Cardiac fibroblast (primary cell): ENCODE measurements around the gene FGF12.

Experiments used
- DNase-seq, 2 donors: peaks; one replicate each; pipeline versions ENCODE4 v3.0.0 to v3.0.0-alpha.2; 2010; ENCODE audit warnings: low read depth in 2 of 2
- H3K4me3 ChIP-seq, 2 donors: replicated peaks in 1 of 2; 1 replicate in 1 of 2; 2 replicates in 1 of 2; pipeline ENCODE4 v1.5.1; 2011; ENCODE audit warnings: low read depth in 2 of 2, low read length in 2 of 2, mild to moderate bottlenecking in 2 of 2, moderate library complexity in 1 of 2
- CTCF ChIP-seq: IDR thresholded peaks from one replicate; pipeline ENCODE4 v1.5.1; 2011; ENCODE audit warnings: low read depth, mild to moderate bottlenecking, low read length, inconsistent platforms

Gene FGF12

GRCh38 chr3:192090586-192090985 lies 636.8 kb downstream of the FGF12 start:
- H3K4me3 ChIP-seq: no peak overlapping the region
- TF ChIP-seq CTCF: no peak
- no peak for DNase-seq
